HG03066 (cell line): Measurements from ENCODE around the gene BABAM2.

Experiments
- ATAC-seq: cut with Tn5 transposase; IDR thresholded peaks from one replicate; pipeline ENCODE4 v1.9.1; 2021; ENCODE audit warnings: low read depth; ENCODE audit not compliant: unreplicated experiment

The BABAM2 gene

DNA sequence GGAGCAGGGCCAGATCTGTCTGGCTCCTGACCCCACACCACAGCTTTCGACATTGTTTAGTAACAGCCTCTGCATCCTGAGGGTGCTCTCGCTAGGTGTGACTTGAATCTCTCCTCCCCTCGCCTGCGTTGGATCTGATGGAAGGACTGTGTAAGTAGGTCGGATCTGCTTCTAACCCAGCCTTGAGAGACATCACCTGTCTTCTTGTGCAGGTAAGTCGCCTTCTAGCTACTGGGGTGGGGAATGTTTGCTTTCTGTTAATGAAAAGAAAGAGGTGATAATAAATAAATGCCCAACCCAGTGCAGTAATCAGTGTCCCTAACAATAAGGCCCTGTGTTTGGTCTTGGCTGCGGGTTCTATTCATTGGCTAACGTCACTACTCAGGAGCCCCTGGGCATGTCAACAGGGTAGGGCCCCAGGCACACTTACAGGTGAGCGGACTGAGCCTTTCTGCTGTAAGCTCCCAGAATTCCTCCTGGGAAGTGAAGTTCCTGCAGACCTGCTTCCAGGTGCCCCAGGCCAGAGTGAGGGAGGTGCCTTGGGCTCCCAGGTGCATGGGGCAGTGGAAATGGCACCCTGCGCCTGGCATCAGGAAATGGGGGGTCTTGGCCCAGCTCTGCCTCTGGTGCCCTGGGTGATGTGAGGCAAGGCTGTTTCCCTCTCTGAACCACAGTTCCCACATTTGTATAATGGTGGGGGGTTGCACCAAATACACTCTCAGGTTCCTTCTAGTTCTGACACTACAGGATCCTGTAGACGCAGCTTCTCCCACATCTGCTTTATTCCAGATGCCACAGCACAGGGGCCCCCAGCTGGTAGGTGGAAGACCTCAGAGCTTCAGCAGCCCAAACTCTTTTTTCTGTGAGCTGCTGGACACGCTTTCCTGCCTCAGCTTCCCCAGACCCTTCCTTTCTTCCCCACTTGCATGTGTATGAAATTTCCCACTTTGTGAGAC, 491.0 kb downstream of the BABAM2 start:
- ATAC-seq = no peak

DNA sequence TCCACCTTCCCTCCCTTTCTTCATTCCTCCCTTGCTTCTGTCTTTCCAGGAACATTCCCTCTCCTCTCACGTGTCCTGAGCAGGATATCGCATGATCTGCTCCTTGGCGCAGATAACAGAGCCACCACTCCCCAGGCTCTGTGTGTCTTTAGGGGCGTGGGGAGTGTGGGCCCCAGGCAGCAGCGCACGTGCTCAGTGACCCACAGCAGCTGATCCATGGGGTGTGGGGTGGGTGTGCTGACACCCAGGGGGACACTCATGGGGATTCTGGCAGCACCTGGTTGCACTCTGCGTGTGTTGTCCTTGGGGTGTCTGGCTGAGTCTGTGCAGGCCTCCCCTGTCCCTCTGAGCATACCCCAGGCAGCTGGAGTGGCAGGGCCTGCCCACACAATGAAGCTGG, 492.2 kb downstream of the BABAM2 start:
- no peak for ATAC-seq

DNA sequence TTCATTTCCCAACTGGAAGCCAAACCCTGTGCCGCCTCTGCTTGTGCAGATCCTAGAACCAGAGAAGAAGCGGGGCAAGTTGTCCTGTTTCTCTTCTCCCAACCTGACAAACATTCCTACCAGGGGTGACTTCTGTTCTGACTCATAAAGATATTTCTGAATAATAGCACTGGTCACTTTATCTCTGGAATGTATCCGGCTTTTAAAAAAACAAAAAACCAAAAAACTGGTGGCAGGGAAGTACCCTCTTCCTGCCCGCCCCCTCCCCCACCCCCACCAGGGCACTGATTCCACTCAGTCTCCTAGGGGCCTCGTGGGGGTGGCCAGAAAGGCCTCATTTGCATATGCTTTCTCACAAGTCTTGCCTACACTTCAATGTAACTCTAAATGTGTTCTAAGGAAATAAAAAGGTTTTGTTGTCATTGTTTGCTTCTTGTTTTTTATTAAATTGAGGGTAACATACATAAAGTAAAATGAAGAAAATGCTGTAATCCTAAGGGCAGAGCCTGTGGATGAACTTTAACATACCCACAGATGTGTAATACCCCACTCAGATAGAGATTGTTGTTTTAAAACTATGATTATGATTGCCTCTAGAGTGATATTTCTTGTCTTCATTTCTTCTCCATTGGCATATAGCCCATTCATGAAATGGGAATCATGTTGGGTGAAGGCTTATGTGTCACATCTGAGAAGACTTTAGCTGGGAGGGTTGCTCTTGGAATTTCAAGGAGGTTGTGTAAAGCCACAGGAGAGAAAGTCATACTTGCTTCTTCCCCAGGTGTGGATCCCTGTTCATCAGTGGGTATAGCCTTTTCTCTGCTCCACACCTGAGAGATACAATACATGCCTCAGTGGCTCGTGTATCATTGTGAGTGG, 496.8 kb downstream of the BABAM2 start:
- ATAC-seq = no peak
